ENCODE data around the gene IDH2. TPM values are rescaled to one million over a fixed set of nuclear protein-coding genes. Genes with fewer than 3 reads are reported as not detected.

IDH2 gene
- total RNA-seq, 4 donors from 2014 or later: 60.7 to 155 (median 103) TPM

DNA sequence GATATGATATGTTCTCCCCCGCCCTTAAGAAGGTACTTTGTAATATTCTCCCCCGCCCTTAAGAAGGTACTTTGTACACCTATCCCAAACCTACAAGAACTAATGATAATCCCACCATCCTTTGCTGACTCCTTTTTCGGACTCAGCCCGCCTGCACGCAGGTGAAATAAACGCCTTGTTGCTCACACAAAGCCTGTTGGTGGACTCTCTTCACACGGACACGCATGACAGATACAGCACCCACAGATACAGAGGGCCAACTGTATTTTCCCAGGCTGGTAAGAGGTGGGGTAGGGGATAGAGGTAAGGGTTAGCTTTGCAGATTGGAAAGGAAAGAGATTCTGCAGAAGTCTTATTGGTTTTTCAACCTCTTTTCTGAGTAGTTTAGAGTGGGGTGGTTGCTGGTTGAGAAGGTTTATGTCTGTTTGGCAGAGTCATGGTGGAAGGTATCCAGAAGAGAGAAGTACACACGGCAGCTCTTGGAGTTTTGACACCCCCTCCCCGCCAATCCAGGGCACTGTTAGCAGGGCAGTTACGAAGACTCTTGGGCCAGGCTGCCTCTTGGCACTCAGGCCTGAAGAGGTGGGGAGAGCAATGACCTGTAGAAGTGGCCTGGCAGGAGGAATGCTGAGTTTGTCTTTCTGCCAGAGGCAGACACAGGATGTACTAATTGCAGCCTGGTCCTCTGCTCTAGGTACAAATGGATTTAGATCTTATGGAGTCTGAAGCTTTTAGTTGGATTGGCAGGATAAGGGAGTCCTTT lies 36.0 kb upstream of the IDH2 start:
- H3K9me3 ChIP-seq: no peaks in the 10 kb centered on the region
- no peaks in the 10 kb centered on the region for H3K27me3 ChIP-seq
- no peaks in the 10 kb centered on the region for H3K36me3 ChIP-seq
- no peak overlapping the region for H3K27ac ChIP-seq
- intact Hi-C loops (cut with DNase I): no loop called here
- DNase-seq: no peak
- H3K4me1 ChIP-seq: peaks cover 0 to 5% (median 0%) of the 10 kb centered on the region in 3 donors
- WGBS, 2 donors: 83 to 91% methylated on average over 8 to 11 of the region's 11 CpGs
- no peak overlapping the region for H3K4me3 ChIP-seq
- no peak for TF ChIP-seq POLR2A (IDR thresholded peaks at IDR 0.05)
- TF ChIP-seq, protein P1, sequence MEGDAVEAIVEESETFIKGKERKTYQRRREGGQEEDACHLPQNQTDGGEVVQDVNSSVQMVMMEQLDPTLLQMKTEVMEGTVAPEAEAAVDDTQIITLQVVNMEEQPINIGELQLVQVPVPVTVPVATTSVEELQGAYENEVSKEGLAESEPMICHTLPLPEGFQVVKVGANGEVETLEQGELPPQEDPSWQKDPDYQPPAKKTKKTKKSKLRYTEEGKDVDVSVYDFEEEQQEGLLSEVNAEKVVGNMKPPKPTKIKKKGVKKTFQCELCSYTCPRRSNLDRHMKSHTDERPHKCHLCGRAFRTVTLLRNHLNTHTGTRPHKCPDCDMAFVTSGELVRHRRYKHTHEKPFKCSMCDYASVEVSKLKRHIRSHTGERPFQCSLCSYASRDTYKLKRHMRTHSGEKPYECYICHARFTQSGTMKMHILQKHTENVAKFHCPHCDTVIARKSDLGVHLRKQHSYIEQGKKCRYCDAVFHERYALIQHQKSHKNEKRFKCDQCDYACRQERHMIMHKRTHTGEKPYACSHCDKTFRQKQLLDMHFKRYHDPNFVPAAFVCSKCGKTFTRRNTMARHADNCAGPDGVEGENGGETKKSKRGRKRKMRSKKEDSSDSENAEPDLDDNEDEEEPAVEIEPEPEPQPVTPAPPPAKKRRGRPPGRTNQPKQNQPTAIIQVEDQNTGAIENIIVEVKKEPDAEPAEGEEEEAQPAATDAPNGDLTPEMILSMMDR (IDR thresholded peaks at IDR 0.05): no peak

DNA sequence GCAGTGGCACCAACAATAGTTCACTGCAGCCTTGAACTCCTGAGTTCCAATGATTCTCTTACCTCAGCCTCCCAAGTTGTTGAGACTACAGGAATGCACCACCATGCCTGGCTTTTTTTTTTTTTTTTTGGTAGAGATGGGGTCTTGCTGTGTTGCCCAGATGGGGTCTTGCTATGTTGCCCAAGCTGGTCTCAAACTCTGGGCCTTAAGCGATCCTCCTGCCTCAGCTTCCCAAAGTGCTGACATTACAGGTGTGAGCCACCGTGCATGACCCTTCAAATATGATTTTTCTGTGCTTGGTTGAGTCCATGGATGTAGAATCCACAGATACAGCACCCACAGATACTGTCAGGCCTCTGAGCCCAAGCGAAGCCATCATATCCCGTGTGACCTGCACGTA lies 30.2 kb upstream of the IDH2 start:
- H3K27ac ChIP-seq: no peak overlapping the region
- TF ChIP-seq, protein P1 (IDR thresholded peaks at IDR 0.05): no peak
- no peak for TF ChIP-seq POLR2A (IDR thresholded peaks at IDR 0.05)
- no peak for DNase-seq
- intact Hi-C loops (cut with DNase I): no loop called here
- no peaks in the 10 kb centered on the region for H3K27me3 ChIP-seq
- no peaks in the 10 kb centered on the region for H3K9me3 ChIP-seq
- WGBS, 2 donors: 71 to 92% methylated on average over 3 to 5 of the region's 5 CpGs
- H3K4me3 ChIP-seq: no peak overlapping the region
- no peaks in the 10 kb centered on the region for H3K36me3 ChIP-seq
- no peaks in the 10 kb centered on the region for H3K4me1 ChIP-seq

DNA sequence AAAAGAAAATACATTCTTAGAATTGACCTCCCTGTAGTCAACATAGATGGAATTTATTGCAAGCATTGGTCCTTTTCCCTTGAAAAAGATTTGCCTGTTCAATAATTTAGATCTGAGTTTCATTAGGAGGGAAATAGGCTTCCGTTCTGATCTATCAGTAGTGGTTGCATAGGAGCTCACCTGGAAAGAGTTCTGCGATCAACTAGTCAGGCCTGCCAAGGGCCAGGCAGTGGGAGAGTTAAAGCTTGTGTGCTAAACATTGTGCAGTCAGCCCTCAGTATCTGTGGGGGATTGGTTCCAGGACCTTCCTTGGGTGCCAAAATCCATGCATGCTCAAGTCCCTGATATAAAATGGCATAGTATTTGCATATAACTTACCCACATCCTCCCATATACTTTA lies 29.6 kb upstream of the IDH2 start:
- H3K4me1 ChIP-seq: peaks cover 0 to 3% (median 3%) of the 10 kb centered on the region in 3 donors
- TF ChIP-seq, protein P1 (IDR thresholded peaks at IDR 0.05): no peak
- no peak for TF ChIP-seq POLR2A (IDR thresholded peaks at IDR 0.05)
- H3K4me3 ChIP-seq: no peak overlapping the region
- 93 to 100% methylated on average over 2 of the region's 2 CpGs for WGBS, 2 donors
- H3K27ac ChIP-seq: no peak overlapping the region
- no peak for DNase-seq
- no peaks in the 10 kb centered on the region for H3K36me3 ChIP-seq
- intact Hi-C loops (cut with DNase I): no loop called here
- peaks cover 0 to under 1% (median 0%) of the 10 kb centered on the region in 4 donors for H3K27me3 ChIP-seq
- H3K9me3 ChIP-seq: no peaks in the 10 kb centered on the region

DNA sequence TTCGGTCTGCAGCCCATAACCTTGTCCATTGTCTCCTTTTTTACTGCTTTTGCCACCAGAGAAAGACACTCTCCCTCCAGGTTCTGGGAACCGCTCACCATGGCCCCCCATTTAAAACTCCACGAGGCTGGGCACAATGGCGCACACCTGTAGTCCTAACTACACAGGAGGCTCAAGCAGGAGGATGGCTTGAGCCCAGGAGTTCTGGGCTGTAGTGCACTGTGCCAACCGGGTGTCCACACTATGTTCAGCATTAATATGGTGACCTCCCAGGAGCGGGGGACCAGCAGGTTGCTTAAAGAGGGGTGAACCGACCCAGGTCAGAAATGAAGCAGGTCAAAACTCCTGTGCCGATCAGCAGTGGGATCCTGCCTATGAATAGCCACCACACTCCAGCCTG lies 28.0 kb upstream of the IDH2 start:
- DNase-seq: no peak
- TF ChIP-seq POLR2A (IDR thresholded peaks at IDR 0.05): no peak
- TF ChIP-seq, protein P1 (IDR thresholded peaks at IDR 0.05): no peak
- intact Hi-C loops (cut with DNase I): no loop called here
- no peak overlapping the region for H3K27ac ChIP-seq
- no peaks in the 10 kb centered on the region for H3K9me3 ChIP-seq
- peaks cover 0 to 7% (median 6%) of the 10 kb centered on the region in 3 donors for H3K4me1 ChIP-seq
- H3K4me3 ChIP-seq: no peak overlapping the region
- WGBS, 2 donors: 89 to 94% methylated on average over 5 to 7 of the region's 8 CpGs
- no peaks in the 10 kb centered on the region for H3K36me3 ChIP-seq
- peaks cover 0 to 8% (median 0%) of the 10 kb centered on the region in 4 donors for H3K27me3 ChIP-seq

DNA sequence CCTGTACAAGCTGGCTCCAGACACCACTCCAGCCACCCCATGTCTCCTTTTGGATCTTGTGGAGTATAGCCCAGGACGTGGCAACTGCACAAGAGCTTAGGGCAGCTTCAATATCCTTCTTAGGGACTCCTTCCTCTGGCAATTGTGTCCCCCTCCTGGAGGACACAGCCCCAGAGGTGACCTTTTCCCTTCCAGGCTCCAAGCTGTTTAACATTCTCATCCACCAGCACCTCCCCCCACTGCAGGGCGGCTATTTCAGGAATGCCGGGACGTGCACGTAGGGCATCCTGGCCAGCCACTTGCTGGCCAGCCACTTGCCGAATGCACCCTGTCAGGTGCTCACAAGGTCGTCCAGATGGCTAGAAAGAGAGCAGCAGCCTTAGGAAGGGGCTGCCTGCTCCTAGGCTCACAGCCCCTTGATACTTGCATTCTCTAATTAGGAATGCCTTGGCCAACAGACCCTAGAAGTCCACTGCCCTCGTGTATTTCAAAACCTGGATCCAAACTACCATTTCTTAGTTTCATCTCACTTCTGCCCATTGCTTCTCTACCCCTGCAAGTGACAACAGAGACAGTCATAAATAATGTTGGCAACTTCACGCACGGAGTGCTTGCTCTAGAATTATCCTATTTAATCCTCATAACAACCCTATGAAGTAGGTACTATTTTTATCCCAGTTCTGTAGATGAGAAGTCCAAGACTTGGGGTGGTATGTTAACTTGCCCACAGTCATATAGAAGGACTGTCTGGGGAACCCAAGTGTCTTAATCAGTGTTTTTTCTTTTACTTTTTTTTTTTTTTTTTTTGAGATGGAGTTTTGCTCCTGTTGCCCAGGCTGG lies 24.5 kb upstream of the IDH2 start:
- TF ChIP-seq, protein P1 (IDR thresholded peaks at IDR 0.05): no peak
- TF ChIP-seq POLR2A (IDR thresholded peaks at IDR 0.05): no peak
- no peaks in the 10 kb centered on the region for H3K9me3 ChIP-seq
- peaks cover 0 to 7% (median 6%) of the 10 kb centered on the region in 3 donors for H3K4me1 ChIP-seq
- whole genome bisulfite sequencing, 2 donors: 36 to 41% methylated on average over 5 to 10 of the region's 10 CpGs
- H3K27ac ChIP-seq: no peak overlapping the region
- no peak overlapping the region for H3K4me3 ChIP-seq
- H3K27me3 ChIP-seq: peaks cover 0 to 8% (median 0%) of the 10 kb centered on the region in 4 donors
- DNase-seq: no peak
- intact Hi-C loops (cut with DNase I): no loop called here
- no peaks in the 10 kb centered on the region for H3K36me3 ChIP-seq

Measured in esophagus squamous epithelium (tissue), 5 donors.